B cell (primary cell): ENCODE results near the gene CUL9. TPM values are rescaled to one million over a fixed set of nuclear protein-coding genes. Genes with fewer than 3 reads are reported as not detected.
A peak's percentile ranks its signal among the peaks of the same experiment; 100 is the strongest.

ENCODE experiments used
- ATAC-seq: fragments of 200-7000 bp; cut with Tn5 transposase; one replicate; pipeline ENCODE4 v1.10.0; 2021; ENCODE audit warnings: low read depth, mild to moderate bottlenecking, moderate number of reproducible peaks, moderate library complexity
- CTCF ChIA-PET: fragments of 350-600 bp; sonication (Branson Sonifier 250); formaldehyde crosslinking; loops from one replicate; lab custom pipeline; 2021; ENCODE audit warnings: antibody characterized with exemption, inconsistent platforms; lab: Charles Lee
- POLR2A ChIA-PET: fragments of 350-600 bp; sonication (Branson Sonifier 250); formaldehyde crosslinking; loops from one replicate; lab custom pipeline; 2021; ENCODE audit warnings: antibody characterized with exemption; lab: Charles Lee
- DNase-seq: peaks from one replicate; pipeline ENCODE4 v3.0.0; 2013
- H2AFZ ChIP-seq: 2 replicates; pipeline ENCODE4 v1.6.1; 2012; ENCODE audit warnings: mild to moderate bottlenecking, low read depth, low read length; ENCODE audit not compliant: insufficient read depth, poor library complexity, severe bottlenecking
- H3K27ac ChIP-seq, 2 donors: 1 replicate in 1 of 2; 2 replicates in 1 of 2; pipeline ENCODE4 v1.5.1; 2012 to 2013; ENCODE audit warnings: low read length in 2 of 2, mild to moderate bottlenecking in 2 of 2, moderate library complexity in 1 of 2
- H3K27me3 ChIP-seq, 4 experiments: fragments of 200-600 bp in 1 of 4; sonication (generic) in 1 of 4; replicated peaks in 1 of 4; 1 replicate in 2 of 4; 2 replicates in 2 of 4; pipeline versions ENCODE4 v1.6.1 to v1.7.0; 2013 to 2016; ENCODE audit warnings: low read length in 3 of 4, mild to moderate bottlenecking in 2 of 4, mixed read lengths in 1 of 4, moderate library complexity in 1 of 4; ENCODE audit not compliant: insufficient read depth in 4 of 4, control insufficient read depth in 3 of 4; ENCODE audit errors: control extremely low read depth in 1 of 4
- H3K36me3 ChIP-seq, 2 experiments: replicated peaks in 1 of 2; 1 replicate in 1 of 2; 2 replicates in 1 of 2; pipeline versions ENCODE4 v1.6.1 to v1.7.1; 2013; ENCODE audit warnings: low read length in 1 of 2; ENCODE audit not compliant: insufficient read depth in 2 of 2, control insufficient read depth in 1 of 2; ENCODE audit errors: control extremely low read depth in 1 of 2, extremely low read depth in 1 of 2
- H3K4me1 ChIP-seq, 2 donors: fragments of 200-600 bp in 1 of 2; sonication (generic) in 1 of 2; 1 replicate in 1 of 2; 2 replicates in 1 of 2; pipeline versions ENCODE4 v1.5.1 to v1.6.1; 2013 to 2017; ENCODE audit warnings: low read length in 2 of 2; ENCODE audit not compliant: control insufficient read depth in 2 of 2, insufficient read depth in 2 of 2
- H3K4me2 ChIP-seq: replicated peaks from 2 replicates; pipeline ENCODE3; 2012; ENCODE audit warnings: mild to moderate bottlenecking, low read depth, low read length; ENCODE audit not compliant: poor library complexity, severe bottlenecking
- H3K4me3 ChIP-seq, 5 experiments: fragments of 200-600 bp in 1 of 5; sonication (generic) in 1 of 5; 1 replicate in 3 of 5; 2 replicates in 2 of 5; pipeline versions ENCODE4 v1.5.1 to v1.7.0; 2011 to 2016; ENCODE audit warnings: low read length in 4 of 5, mild to moderate bottlenecking in 4 of 5, low read depth in 2 of 5, control low read depth in 1 of 5, moderate library complexity in 1 of 5; ENCODE audit not compliant: insufficient read depth in 1 of 5; ENCODE audit errors: control extremely low read depth in 1 of 5, extremely low read depth in 1 of 5
- H3K79me2 ChIP-seq: fragments of 200-600 bp; sonication (generic); one replicate; pipeline ENCODE4 v1.6.0; 2016; ENCODE audit warnings: low read length; ENCODE audit not compliant: control insufficient read depth, insufficient read depth
- H3K9ac ChIP-seq: fragments of 200-600 bp; sonication (generic); 2 replicates; pipeline ENCODE4 v1.6.1; 2017; ENCODE audit warnings: mild to moderate bottlenecking, low read length, moderate library complexity
- H3K9me3 ChIP-seq, 3 donors: one replicate each; pipeline versions ENCODE4 v1.6.1 to v1.7.1; 2013; ENCODE audit warnings: low read length in 2 of 3; ENCODE audit not compliant: control insufficient read depth in 2 of 3, insufficient read depth in 1 of 3; ENCODE audit errors: control extremely low read depth in 1 of 3
- H4K20me1 ChIP-seq: 2 replicates; pipeline ENCODE4 v1.6.0; 2012; ENCODE audit warnings: mild to moderate bottlenecking, low read length; ENCODE audit not compliant: insufficient read depth, control insufficient read depth, poor library complexity, severe bottlenecking
- H3K27ac Mint-ChIP-seq: one replicate; pipeline ENCODE4 v1.8.0; 2021; ENCODE audit warnings: mixed read lengths
- H3K27me3 Mint-ChIP-seq: one replicate; pipeline ENCODE4 v1.8.0; 2021; ENCODE audit warnings: mixed read lengths
- H3K4me1 Mint-ChIP-seq: one replicate; pipeline ENCODE4 v1.8.0; 2021; ENCODE audit warnings: mixed read lengths
- H3K4me3 Mint-ChIP-seq: one replicate; pipeline ENCODE4 v1.8.0; 2021; ENCODE audit warnings: mixed read lengths
- H3K9me3 Mint-ChIP-seq: one replicate; pipeline ENCODE4 v1.8.0; 2022; ENCODE audit warnings: mixed read lengths; ENCODE audit not compliant: insufficient read depth
- EZH2 ChIP-seq: IDR thresholded peaks from 2 replicates; pipeline ENCODE4 v1.6.1; 2012; ENCODE audit warnings: borderline replicate concordance, low read depth, mild to moderate bottlenecking, moderate library complexity, low read length; ENCODE audit not compliant: insufficient read depth, poor library complexity, severe bottlenecking
- WGBS: methylation state at CpG from one replicate; pipeline ENCODE4 v1.1.5; 2013; ENCODE audit warnings: missing lambda C conversion rate; ENCODE audit not compliant: insufficient coverage; 5-methylcytosine and 5-hydroxymethylcytosine counted together
- intact Hi-C: fragments of 100-400 bp; cut with micrococcal nuclease; formaldehyde crosslinking; loops from one replicate; pipeline ENCODE4 v1.10.0; 2022
- polyA plus RNA-seq: library from polyadenylated mRNA; depleted of rRNA; stranded (reverse); fragments of >200 nt; gene quantifications from 2 replicates; pipeline ENCODE4 v1.2.3, GENCODE V29; 2012
- total RNA-seq, 2 donors: library from RNA; stranded (reverse); fragments of 120-200 nt in 1 of 2; gene quantifications; 1 replicate in 1 of 2; 2 replicates in 1 of 2; pipeline versions ENCODE4 v1.2.3 to v1.2.4, GENCODE V29; 2013 to 2022
- TF ChIP-seq, protein P1 (sequence below): fragments of 200-600 bp; IDR thresholded peaks from one replicate; pipeline ENCODE4 v1.8.0; 2022; ENCODE audit warnings: antibody characterized with exemption, mild to moderate bottlenecking

Gene CUL9
- total and polyA plus RNA-seq, 2 donors (not counting 1 experiment from before 2014, with no cell fraction given) = 98.0 to 110 TPM

GRCh38 chr6:43181621-43181941, 415 bp upstream of the CUL9 start:
- peaks cover 6 to 44% of the 10 kb centered on the region in 2 experiments for H3K36me3 ChIP-seq
- peak overlapping the region; percentile 92 for H3K4me3 Mint-ChIP-seq

DNA sequence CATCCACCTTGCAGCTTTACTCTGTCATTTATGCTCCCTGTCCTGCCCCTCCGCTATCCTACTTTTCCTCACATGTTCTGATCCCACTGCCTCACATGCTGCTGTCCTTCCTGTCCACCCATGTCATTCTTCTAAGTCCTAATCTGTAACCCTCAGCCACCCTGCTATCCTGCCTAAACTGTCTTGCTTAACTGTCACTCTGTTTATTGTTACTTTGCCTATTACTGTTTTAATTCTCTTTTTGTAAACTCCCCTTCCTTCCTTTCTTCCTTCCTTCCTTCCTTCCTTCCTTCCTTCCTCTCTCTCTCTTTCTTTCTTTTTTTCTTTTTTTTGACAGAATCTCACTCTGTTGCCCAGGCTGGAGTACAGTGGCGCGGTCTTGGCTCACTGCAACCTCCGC, 1.4 kb downstream of the CUL9 start:
- TF ChIP-seq, protein P1, sequence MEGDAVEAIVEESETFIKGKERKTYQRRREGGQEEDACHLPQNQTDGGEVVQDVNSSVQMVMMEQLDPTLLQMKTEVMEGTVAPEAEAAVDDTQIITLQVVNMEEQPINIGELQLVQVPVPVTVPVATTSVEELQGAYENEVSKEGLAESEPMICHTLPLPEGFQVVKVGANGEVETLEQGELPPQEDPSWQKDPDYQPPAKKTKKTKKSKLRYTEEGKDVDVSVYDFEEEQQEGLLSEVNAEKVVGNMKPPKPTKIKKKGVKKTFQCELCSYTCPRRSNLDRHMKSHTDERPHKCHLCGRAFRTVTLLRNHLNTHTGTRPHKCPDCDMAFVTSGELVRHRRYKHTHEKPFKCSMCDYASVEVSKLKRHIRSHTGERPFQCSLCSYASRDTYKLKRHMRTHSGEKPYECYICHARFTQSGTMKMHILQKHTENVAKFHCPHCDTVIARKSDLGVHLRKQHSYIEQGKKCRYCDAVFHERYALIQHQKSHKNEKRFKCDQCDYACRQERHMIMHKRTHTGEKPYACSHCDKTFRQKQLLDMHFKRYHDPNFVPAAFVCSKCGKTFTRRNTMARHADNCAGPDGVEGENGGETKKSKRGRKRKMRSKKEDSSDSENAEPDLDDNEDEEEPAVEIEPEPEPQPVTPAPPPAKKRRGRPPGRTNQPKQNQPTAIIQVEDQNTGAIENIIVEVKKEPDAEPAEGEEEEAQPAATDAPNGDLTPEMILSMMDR = no peak
- TF ChIP-seq EZH2 = no peak
- 100% methylated on average over 1 of the region's 4 CpGs for whole genome bisulfite sequencing
- Histone ChIP-seq H3K4me3 (no peak overlapping the region), H3K9me3 (no peaks in the 10 kb centered on the region), H2AFZ (no peak overlapping the region), H3K4me1 (peaks cover 20% of the 10 kb centered on the region in 2 donors), H4K20me1 (no peaks in the 10 kb centered on the region), H3K9ac (no peak overlapping the region), H3K4me2 (peak overlapping the region; percentile 89), H3K27ac (peak overlapping the region in 1 of 2 donors; percentile 87), H3K36me3 (peaks cover 6 to 51% of the 10 kb centered on the region in 2 experiments), H3K79me2 (peaks cover 73% of the 10 kb centered on the region), H3K27me3 (no peaks in the 10 kb centered on the region)
- ChIA-PET POLR2A (no interaction called here), CTCF (no interaction called here)
- Mint-ChIP-seq H3K4me1 (peaks cover 38% of the 10 kb centered on the region), H3K9me3 (no peaks in the 10 kb centered on the region), H3K27me3 (no peaks in the 10 kb centered on the region), H3K4me3 (peak overlapping the region; percentile 92), H3K27ac (peak overlapping the region; percentile 28)
- intact Hi-C loops = loop anchor here (2.0 kb wide), 1 partner anchor 45 kb away; the partner anchor contains the start of gene DNPH1
- DNase-seq (no peak), ATAC-seq (no peak)

More at GRCh38 chr6:43181621-43181941, 415 bp upstream of the CUL9 start:
- H3K4me1 Mint-ChIP-seq = peaks cover 38% of the 10 kb centered on the region
- Histone ChIP-seq H2AFZ (peak overlapping the region; percentile 87), H3K4me3 (peak overlapping the region; percentile 38 to 90 (median 74)), H3K79me2 (peaks cover 70% of the 10 kb centered on the region), H3K4me1 (peaks cover 20% of the 10 kb centered on the region in 2 donors), H3K9me3 (no peaks in the 10 kb centered on the region), H3K4me2 (peak overlapping the region; percentile 89), H4K20me1 (no peaks in the 10 kb centered on the region), H3K27me3 (no peaks in the 10 kb centered on the region), H3K27ac (peak overlapping the region; percentile 64 to 87), H3K9ac (peak overlapping the region; percentile 81)
- no peak for DNase-seq
- ATAC-seq = no peak
- TF ChIP-seq, protein P1 = no peak
- TF ChIP-seq EZH2 = no peak
- ChIA-PET CTCF (interaction anchor here (0.7 to 1.0 kb wide), 4 partner anchors 9 to 252 kb away, joined by 3 to 8 read pairs (median 4); partner anchors contain the start of genes CNPY3, DNPH1 and SRF), POLR2A (interaction anchor here (1.0 to 1.7 kb wide), 2 partner anchors 9 to 161 kb away, joined by 4 to 7 read pairs; no protein-coding TSS in a partner anchor)
- 51% methylated on average over 5 of the region's 9 CpGs for WGBS
- H3K27me3 Mint-ChIP-seq = no peaks in the 10 kb centered on the region
- intact Hi-C loops = no loop called here
- H3K27ac Mint-ChIP-seq = peak overlapping the region; percentile 90
- no peaks in the 10 kb centered on the region for H3K9me3 Mint-ChIP-seq
